Measurements from ENCODE around the gene AEN.
A peak's percentile ranks its signal among the peaks of the same experiment; 100 is the strongest.

AEN gene

DNA sequence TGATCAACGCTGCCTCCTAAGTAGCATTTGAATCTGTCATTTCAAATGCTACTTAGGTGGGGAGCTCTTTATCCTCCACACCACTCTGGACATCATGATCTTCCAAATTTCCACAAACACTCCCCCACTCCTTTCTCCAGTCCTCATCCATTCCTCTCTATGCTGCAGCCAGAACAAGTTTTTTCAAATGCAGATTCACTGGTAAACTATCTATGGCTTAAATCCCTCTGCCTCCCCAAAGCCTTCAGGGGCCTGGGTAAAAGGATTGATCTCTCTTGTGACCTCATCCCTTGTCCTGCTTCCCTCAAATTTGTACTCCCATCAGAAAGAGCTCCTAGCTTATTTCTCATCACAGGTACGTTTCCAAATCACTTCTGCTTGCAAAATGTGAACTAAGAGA, 1.3 kb upstream of the AEN start:
- TF ChIP-seq, protein P1, sequence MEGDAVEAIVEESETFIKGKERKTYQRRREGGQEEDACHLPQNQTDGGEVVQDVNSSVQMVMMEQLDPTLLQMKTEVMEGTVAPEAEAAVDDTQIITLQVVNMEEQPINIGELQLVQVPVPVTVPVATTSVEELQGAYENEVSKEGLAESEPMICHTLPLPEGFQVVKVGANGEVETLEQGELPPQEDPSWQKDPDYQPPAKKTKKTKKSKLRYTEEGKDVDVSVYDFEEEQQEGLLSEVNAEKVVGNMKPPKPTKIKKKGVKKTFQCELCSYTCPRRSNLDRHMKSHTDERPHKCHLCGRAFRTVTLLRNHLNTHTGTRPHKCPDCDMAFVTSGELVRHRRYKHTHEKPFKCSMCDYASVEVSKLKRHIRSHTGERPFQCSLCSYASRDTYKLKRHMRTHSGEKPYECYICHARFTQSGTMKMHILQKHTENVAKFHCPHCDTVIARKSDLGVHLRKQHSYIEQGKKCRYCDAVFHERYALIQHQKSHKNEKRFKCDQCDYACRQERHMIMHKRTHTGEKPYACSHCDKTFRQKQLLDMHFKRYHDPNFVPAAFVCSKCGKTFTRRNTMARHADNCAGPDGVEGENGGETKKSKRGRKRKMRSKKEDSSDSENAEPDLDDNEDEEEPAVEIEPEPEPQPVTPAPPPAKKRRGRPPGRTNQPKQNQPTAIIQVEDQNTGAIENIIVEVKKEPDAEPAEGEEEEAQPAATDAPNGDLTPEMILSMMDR (IDR thresholded peaks at IDR 0.05; ENCODE audit: extremely low read depth, missing control alignments) = no peak
- no peak for DNase-seq (ENCODE audit: low spot score)

DNA sequence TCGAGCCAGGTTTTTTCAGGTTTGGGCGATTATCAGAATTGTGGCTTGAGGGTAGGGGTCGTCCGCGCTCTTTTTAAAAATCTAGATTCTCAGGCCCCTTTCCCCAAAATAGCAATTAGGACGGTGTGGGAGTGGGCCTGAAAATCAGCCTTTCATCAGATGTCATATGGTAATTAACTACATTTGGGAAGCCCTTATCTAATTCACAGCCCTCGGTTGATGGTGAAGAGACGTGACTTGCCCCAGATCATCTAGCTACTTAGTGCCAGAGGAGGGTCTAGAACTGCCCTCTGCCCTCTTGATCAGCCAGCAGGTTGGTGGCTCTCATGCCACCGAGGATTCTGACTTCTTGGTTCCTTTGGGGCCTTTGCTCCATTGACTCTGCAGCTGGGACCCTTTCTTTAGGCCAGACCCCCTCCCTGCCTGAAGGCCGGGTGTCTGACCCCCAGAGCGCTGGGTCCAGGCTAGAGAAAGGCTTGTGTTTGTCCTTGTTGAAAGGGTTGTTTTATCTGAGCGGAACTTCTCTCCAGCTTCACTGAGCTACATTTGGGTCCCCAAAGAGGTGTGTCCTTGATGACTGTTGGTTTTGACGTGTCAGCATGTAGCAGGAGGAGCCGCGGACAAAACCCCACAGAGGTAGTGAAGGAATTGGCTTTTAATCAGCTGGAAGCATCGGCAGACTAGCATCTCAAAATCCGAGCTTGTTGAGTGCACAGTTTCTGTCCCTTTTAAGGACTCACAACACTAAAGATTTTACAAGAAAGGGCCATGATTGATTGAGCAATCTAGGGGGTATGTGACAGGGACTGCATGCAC, 857 bp downstream of the AEN start:
- peak; percentile 66 for DNase-seq (ENCODE audit: low spot score)
- TF ChIP-seq, protein P1 (IDR thresholded peaks at IDR 0.05; ENCODE audit: extremely low read depth, missing control alignments) = no peak

DNA sequence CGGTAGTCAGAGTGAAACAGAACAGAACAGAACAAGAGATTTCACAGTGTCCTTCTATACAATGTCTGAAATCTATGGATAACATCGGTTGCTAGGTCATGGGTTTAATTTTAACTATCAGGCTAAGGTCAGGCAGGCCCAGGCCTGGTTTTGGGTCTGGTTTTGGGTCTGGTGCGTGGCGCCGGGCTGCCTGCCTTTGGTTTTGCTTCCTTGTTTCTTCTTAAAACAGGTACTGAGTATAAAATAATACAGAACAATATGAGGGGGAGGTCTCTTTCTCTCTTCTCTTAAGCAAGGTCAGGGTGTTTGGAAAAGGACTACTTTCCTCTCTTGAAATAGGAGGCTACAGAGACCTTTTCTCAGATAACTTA, 1.4 kb downstream of the AEN start:
- TF ChIP-seq, protein P1 (IDR thresholded peaks at IDR 0.05; ENCODE audit: extremely low read depth, missing control alignments) = no peak
- DNase-seq (ENCODE audit: low spot score) = no peak

DNA sequence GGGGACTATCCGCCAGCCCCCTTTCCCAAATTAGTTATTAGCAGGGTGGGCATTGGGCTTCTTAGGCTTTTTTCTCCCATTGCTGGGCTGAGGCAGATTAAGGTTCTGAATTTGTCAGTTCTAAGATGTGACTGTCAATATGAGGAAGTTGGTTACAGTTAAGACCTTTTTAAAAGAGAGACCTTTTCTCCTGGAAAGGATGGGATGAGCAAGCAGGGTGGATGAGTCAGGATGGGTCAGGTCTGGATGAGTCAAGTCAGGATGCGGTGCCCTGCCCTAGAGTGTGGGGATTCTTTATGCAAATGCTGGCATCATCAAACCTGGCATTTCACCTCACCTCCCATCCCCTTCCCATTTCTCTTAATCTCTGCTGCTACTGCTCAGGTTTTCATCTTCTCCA, 1.9 kb downstream of the AEN start:
- TF ChIP-seq, protein P1 (IDR thresholded peaks at IDR 0.05; ENCODE audit: extremely low read depth, missing control alignments) = no peak
- DNase-seq (ENCODE audit: low spot score) = no peak

DNA sequence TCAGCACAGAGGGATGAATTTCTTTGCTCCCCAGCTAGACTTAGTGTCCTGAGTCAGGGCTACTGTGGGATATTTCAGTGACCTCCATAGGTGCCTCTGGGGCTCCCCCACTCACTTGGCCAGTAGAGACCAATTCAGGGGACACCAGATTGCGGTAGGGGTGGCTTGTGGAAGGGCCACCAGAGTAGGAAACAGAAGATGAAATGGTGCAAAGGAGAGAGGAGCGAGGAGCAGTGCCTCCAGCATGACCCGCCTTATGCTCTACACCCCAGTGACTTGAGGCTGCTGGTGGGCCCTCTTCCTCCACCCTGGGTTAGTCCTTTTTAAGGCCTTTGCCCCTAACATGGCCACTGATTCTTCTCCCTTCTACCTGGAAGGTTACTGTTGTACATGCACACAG, 2.5 kb downstream of the AEN start:
- TF ChIP-seq, protein P1 (IDR thresholded peaks at IDR 0.05; ENCODE audit: extremely low read depth, missing control alignments) = no peak

DNA sequence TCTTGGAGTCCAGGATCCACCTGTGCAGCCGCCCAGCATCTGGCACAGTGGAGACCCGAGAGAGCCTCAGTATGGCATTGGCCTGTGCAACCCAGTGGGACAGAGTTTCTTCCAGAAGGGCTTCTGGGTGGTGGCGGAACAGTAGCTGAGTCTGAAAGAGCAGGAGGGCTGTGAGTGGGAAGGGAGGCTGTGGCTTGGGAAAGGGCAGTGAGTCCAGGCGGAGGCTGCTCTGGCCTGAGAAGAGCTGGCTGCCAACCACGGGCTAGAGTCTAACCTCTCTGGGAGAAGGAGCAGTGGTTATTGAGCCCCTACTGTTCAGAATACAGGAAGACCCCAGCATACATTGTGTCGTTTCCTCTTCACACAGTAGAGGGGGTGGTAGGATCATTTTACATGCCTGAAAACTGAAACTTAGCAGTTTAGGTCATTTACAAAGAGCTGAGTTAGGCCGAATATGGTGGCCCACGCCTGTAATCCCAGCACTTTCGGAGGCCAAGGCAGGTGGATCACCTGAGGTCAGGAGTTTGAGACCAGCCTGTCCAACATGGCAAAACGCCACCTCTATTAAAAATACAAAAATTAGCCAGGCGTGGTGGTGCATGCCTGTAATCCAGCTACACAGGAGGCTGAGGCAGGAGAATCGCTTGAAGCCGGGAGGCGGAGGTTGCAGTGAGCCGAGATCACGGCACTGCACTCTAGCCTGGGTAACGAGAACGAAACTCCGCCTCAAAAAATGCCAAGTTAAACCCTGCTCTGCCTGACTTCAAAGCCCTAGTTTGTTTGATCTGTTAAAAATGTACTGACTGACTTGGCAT, 3.2 kb downstream of the AEN start:
- peak; percentile 68 for DNase-seq (ENCODE audit: low spot score)
- TF ChIP-seq, protein P1 (IDR thresholded peaks at IDR 0.05; ENCODE audit: extremely low read depth, missing control alignments) = peak; percentile 52

More for the DNA sequence above, 2.5 kb downstream of the AEN start:
- DNase-seq (ENCODE audit: low spot score) = no peak

DNA sequence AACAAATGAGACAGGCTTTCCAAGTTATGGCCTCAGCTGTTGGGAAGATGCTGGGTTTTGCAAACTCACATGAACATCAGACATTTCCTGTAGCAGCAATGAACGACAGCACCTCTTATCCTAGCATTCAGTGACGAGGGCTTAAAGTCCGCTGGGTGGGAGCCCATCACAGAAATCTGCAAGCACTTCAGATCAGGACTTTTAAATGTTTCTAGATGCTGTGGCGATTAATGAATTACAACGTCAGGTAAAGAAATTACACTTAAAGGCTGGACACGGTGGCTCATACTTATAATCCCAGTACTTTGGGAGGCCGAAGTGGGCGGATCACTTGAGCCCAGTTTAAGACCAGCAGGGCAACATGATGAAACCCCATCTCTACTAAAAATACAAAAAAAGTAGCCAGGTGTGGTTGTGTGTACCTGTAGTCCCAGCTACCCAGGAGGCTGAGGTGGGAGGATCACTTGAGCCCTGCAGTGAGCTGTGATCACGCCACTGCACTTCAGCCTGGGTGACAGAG, 3.9 kb downstream of the AEN start:
- DNase-seq (ENCODE audit: low spot score) = no peak
- TF ChIP-seq, protein P1 (IDR thresholded peaks at IDR 0.05; ENCODE audit: extremely low read depth, missing control alignments) = no peak

All from GM20000 (cell line).